Small intestine (tissue), 7 donors: ENCODE data around the gene POLR1G. TPM values are rescaled to one million over a fixed set of nuclear protein-coding genes. Genes with fewer than 3 reads are reported as not detected.
"Not testable (repeated sequence)": the region's sequence is repeated elsewhere in the genome, so short reads cannot be mapped to it uniquely, and the experiment has no call there.

ENCODE experiments used
- DNase-seq, 2 donors: peaks; one replicate each; pipeline versions ENCODE4 v3.0.0 to v3.0.0-alpha.2; 2013
- FAIRE-seq: peaks from 2 replicates; lab custom pipeline; 2012; peaks lifted over from hg19 to GRCh38; lab: Jason Lieb, UNC
- H3K27ac ChIP-seq, 3 donors: one replicate each; pipeline ENCODE4 v1.5.1; 2013; ENCODE audit warnings: low read length in 2 of 3, mild to moderate bottlenecking in 2 of 3, control low read depth in 1 of 3, inconsistent platforms in 1 of 3, low read depth in 1 of 3, moderate library complexity in 1 of 3
- H3K27me3 ChIP-seq, 3 donors: one replicate each; pipeline ENCODE4 v1.6.1; 2013; ENCODE audit warnings: low read length in 3 of 3, inconsistent platforms in 1 of 3; ENCODE audit not compliant: control insufficient read depth in 3 of 3, insufficient read depth in 3 of 3
- H3K36me3 ChIP-seq, 3 donors: one replicate each; pipeline ENCODE4 v1.6.1; 2013; ENCODE audit warnings: low read length in 3 of 3, inconsistent platforms in 1 of 3, low read depth in 1 of 3, mild to moderate bottlenecking in 1 of 3, moderate library complexity in 1 of 3; ENCODE audit not compliant: control insufficient read depth in 3 of 3, insufficient read depth in 2 of 3
- H3K4me1 ChIP-seq, 3 donors: one replicate each; pipeline ENCODE4 v1.6.1; 2013; ENCODE audit warnings: low read length in 2 of 3, inconsistent platforms in 1 of 3, low read depth in 1 of 3, mild to moderate bottlenecking in 1 of 3, moderate library complexity in 1 of 3; ENCODE audit not compliant: control insufficient read depth in 3 of 3, insufficient read depth in 2 of 3
- H3K4me3 ChIP-seq, 3 donors: one replicate each; pipeline ENCODE4 v1.5.1; 2013; ENCODE audit warnings: low read length in 3 of 3, control low read depth in 1 of 3, inconsistent platforms in 1 of 3, low read depth in 1 of 3, mild to moderate bottlenecking in 1 of 3, moderate library complexity in 1 of 3
- H3K9me3 ChIP-seq, 2 donors: one replicate each; pipeline ENCODE4 v1.6.1; 2013; ENCODE audit warnings: low read depth in 1 of 2, low read length in 1 of 2; ENCODE audit not compliant: control insufficient read depth in 2 of 2, insufficient read depth in 1 of 2
- WGBS, 3 donors: extraction: QIAGEN DNeasy Blood & Tissue Kit; methylation state at CpG; one replicate each; pipeline ENCODE4 v1.1.7; 2013; 5-methylcytosine and 5-hydroxymethylcytosine counted together
- polyA plus RNA-seq, 4 donors: library from polyadenylated mRNA; stranded (reverse) in 3 of 4; unstranded in 1 of 4; fragments of 200-250 nt in 3 of 4; fragments of 120-200 nt in 1 of 4; gene quantifications; one replicate each; pipeline versions ENCODE4 v1.2.1 to v1.2.3, GENCODE V29; 2013
- donor health status: healthy with polysubstance abuse.
- donor health status: control.
- donor health status: control.
- donor health status: Bipolar disorder and iron deficiency.
- donor health status: healthy.

The POLR1G gene
- polyA plus RNA-seq, 4 donors, result 0.27 to 4.1 (median 1.9) TPM

DNA sequence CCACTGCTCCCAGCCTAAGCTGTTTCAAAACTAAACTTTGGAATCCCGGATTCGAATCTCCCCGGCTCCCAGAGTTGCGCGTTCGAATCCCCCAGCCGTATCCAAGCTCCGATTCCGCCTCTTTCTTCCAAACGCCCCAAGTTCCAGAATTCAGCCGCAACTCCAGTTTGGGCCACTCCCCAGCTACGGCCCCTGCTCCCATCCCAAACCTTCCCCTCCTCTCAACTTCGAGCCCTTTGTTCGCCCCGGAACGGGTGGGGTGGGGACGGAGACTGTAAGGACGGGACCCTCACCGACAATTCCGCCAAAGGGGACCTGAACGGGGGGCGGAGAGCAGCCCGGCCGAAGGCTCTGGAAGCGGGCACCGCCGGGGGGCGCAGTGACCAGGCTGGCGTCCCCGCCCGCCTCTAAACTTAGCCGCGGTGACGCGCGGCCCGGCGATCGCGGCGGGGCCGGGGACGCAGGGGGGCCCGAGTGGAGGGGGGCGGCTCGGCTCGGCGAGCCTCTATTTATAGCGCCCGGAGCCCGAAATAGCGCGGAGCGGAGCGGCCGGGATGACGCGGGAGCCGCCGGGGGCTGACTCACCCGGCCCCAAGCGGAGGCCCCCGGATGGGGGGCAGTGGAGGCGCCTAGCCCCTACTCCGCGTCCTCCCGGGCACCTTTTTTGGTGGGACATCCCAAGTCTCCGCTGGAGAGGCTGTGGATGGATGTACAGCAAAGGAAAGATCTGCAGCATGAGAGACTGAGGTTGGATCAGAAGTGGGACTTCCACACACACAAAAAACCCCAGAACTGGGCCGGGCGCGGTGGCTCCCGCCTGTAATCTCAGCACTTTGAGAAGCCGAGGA lies 22.2 kb downstream of the POLR1G start:
- FAIRE-seq (no peak), DNase-seq (peak in 1 of 2 donors; percentile 44)
- H3K9me3 ChIP-seq, result no peaks in the 10 kb centered on the region
- peaks cover 0 to 8% (median 0%) of the 10 kb centered on the region in 3 donors for H3K27me3 ChIP-seq
- peaks cover 0 to 19% (median 3%) of the 10 kb centered on the region in 3 donors for H3K4me1 ChIP-seq
- peak overlapping the region; percentile 13 to 40 (median 37) for H3K4me3 ChIP-seq
- no peaks in the 10 kb centered on the region for H3K36me3 ChIP-seq
- WGBS, 3 donors, result 3 to 4% (median 3%) methylated on average over 68 to 73 of the region's 73 CpGs
- peak overlapping the region in 2 of 3 donors; percentile 11 to 75 for H3K27ac ChIP-seq

DNA sequence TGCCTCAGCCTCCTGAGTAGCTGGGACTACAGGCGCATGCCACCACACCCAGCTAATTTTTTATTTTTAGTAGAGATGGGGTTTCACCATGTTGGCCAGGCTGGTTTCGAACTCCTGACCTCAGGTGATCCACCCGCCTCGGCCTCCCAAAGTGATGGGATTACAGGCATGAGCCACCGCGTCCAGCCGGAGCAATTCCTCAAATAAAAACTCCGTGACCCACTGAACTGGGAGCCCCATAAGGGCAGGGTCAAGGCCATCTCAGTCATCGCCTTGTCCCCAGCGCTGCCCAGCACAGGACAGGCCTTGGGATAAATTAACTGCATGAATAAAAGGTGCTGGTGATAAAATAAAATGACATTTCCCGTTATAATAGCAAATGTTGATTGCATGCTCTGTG lies 23.5 kb downstream of the POLR1G start:
- WGBS, 3 donors, result 43 to 73% (median 63%) methylated on average over 11 of the region's 11 CpGs
- not testable (repeated sequence) for H3K9me3 ChIP-seq, H3K27me3 ChIP-seq, H3K4me1 ChIP-seq, H3K4me3 ChIP-seq, H3K36me3 ChIP-seq, DNase-seq, FAIRE-seq, H3K27ac ChIP-seq

DNA sequence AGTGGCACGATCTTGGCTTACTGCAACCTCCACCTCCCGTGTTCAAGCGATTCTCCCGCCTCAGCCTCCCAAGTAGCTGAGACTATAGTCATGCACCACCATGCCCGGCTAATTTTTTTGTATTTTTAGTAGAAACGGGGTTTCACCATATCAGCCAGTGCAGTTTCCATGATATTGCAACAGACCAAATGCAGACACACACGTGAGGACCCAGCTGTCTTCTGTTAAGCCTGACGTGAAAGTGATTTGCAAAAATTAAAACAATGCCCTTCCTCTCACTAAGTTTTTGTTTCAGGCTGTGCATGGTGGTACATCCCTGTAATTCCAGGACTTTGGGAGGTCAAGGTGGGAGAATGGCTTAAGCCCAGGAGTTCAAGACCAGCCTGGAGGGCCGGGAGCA lies 24.6 kb downstream of the POLR1G start:
- DNase-seq, H3K4me3 ChIP-seq, FAIRE-seq, H3K36me3 ChIP-seq, H3K9me3 ChIP-seq, H3K27me3 ChIP-seq, H3K4me1 ChIP-seq, H3K27ac ChIP-seq: not testable (repeated sequence)
- 46 to 60% (median 55%) methylated on average over 9 of the region's 9 CpGs for WGBS, 3 donors

DNA sequence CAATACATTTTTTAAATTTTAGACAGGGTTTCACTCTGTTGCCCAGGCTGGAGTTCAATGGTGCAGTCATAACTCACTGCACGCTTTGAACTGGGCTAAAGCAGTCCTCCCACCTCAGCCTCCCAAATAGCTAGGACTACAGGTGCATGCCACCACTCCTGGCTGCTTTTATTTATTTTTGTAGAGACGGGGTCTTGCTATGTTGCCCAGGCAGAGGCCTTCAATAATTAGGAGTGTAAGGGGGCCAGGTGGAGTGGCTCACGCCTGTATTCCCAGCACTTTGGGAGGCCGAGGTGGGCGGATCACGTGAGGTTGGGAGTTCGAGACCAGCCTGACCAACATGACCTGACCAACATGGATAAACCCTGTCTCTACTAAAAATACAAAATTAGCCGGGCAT lies 26.1 kb downstream of the POLR1G start:
- 82 to 95% (median 92%) methylated on average over 8 of the region's 8 CpGs for WGBS, 3 donors
- H3K27ac ChIP-seq, H3K9me3 ChIP-seq, H3K4me1 ChIP-seq, H3K27me3 ChIP-seq, H3K36me3 ChIP-seq, DNase-seq, H3K4me3 ChIP-seq, FAIRE-seq: not testable (repeated sequence)

DNA sequence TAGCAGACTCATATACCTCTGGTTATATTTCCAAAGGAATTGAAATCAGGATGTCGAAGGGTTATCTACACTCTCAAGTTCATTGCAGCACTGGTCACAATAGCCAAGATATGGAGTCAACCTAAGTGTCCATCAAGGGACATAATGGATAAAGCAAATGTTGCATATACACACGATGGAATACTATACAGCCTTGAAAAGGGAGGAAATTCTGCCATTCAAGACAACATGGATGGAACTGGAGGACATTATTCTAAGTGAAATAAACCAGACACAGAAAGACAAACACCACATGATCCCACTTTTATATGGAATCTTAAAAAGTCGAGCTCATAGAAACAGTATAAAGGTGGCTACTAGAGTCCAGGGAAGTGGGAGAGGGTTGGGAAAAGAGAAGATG lies 30.9 kb downstream of the POLR1G start:
- DNase-seq, result no peak
- Histone ChIP-seq H3K27me3 (no peaks in the 10 kb centered on the region), H3K9me3 (no peaks in the 10 kb centered on the region), H3K4me3 (no peak overlapping the region), H3K36me3 (no peaks in the 10 kb centered on the region), H3K4me1 (peaks cover 0 to 7% (median 0%) of the 10 kb centered on the region in 3 donors), H3K27ac (no peak overlapping the region)
- FAIRE-seq, result no peak
- WGBS, 3 donors, result 90 to 94% (median 91%) methylated on average over 3 of the region's 3 CpGs

DNA sequence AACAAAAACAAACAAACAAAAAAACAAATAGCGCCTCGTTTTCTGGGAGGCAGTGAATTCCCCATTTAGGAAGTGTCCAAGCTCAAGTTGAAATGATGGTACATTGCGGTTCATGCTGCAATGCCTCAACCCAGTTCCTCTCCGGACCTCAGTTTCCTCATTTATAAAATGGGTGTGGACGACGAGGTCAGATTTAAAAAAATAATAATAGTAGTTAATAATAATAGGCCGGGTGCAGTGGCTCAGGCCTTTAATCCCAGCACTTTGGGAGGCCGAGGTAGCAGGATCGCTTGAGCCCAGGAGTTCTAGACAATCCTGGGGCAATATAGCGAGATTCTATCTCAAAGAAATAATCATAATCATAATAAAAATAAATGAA lies 32.7 kb downstream of the POLR1G start:
- 29 to 32% (median 31%) methylated on average over 10 of the region's 10 CpGs for WGBS, 3 donors
- H3K36me3 ChIP-seq, result no peaks in the 10 kb centered on the region
- H3K9me3 ChIP-seq, result no peaks in the 10 kb centered on the region
- no peak for DNase-seq
- H3K27me3 ChIP-seq, result no peaks in the 10 kb centered on the region
- peaks cover 0 to 19% (median 2%) of the 10 kb centered on the region in 3 donors for H3K4me1 ChIP-seq
- H3K4me3 ChIP-seq, result peak overlapping the region in 1 of 3 donors; percentile 49
- peak overlapping the region in 1 of 3 donors; percentile 59 for H3K27ac ChIP-seq
- no peak for FAIRE-seq

DNA sequence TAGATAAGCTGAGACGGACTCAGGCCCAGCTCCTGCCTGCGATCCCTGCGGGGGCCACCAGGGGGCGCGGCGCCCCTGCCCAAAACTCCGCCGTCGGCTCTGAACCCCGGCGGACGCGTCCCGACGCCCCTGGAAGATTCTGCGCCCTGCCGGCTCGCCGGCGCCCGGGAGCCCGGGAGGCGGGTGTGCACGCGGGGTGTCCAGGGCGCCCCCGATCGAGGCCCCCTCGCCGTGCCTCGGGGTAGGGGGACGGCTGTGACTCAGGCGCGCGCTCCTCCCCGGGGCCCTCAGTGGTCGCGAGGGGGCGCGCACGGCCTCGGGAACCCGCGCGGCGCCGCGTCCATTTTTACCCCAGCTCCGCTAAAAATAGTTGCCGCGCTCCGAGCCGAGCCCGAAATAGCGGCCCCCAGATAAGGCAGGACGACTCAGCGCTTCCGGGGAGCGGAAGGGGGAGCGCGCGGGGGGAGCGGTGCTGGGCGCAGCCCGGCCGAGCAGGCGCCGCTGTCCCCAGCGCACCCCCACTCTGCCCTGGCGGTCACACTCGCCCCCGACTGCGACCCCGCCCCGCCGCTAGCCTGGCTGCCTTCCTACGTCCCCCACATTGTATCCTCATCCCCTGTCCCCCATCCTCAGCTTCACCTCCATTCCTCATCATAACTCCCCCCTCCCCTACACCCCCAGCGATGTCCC lies 33.3 kb downstream of the POLR1G start:
- Histone ChIP-seq H3K4me1 (peaks cover 0 to 23% (median 4%) of the 10 kb centered on the region in 3 donors), H3K4me3 (peak overlapping the region; percentile 49 to 74 (median 51)), H3K9me3 (no peaks in the 10 kb centered on the region), H3K36me3 (no peaks in the 10 kb centered on the region), H3K27ac (peak overlapping the region; percentile 45 to 86 (median 59)), H3K27me3 (no peaks in the 10 kb centered on the region)
- DNase-seq (peak; percentile 73 to 91), FAIRE-seq (no peak)
- 1 to 2% (median 1%) methylated on average over 34 to 78 of the region's 78 CpGs for WGBS, 3 donors

DNA sequence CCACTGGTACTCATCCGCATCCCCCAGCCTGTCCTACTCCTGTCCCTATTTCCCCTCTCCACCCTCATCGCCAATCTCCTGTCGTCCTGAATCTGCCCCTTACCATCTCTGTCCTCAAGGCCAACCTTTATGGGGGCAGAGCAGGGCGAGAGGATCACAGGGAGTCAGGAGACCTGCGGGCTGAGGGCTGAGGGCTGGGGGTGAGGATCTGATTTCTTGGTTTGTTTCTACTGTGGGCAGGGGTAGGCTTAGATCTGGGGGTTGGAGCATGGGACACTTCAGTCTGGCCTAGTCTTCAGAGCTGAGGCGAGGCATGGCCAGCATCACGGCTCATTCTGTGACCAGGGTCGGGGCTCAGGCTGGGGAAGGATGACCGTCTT lies 33.8 kb downstream of the POLR1G start:
- peak overlapping the region in 2 of 3 donors; percentile 49 to 51 for H3K4me3 ChIP-seq
- H3K4me1 ChIP-seq, result peaks cover 0 to 26% (median 6%) of the 10 kb centered on the region in 3 donors
- H3K9me3 ChIP-seq, result no peaks in the 10 kb centered on the region
- H3K27ac ChIP-seq, result peak overlapping the region in 2 of 3 donors; percentile 59 to 86
- no peaks in the 10 kb centered on the region for H3K36me3 ChIP-seq
- no peaks in the 10 kb centered on the region for H3K27me3 ChIP-seq
- FAIRE-seq (no peak), DNase-seq (no peak)
- WGBS, 3 donors, result 66 to 68% (median 67%) methylated on average over 9 of the region's 9 CpGs
